CD14-positive monocyte (primary cell): Measurements from ENCODE around the gene NRDE2. TPM values are rescaled to one million over a fixed set of nuclear protein-coding genes. Genes with fewer than 3 reads are reported as not detected.

ENCODE experiments used
- DNase-seq, 3 donors: peaks; one replicate each; pipeline ENCODE4 v3.0.0-alpha.2; 2011 to 2022
- H2AFZ ChIP-seq: 2 replicates; pipeline ENCODE4 v1.6.0; 2012; ENCODE audit warnings: mild to moderate bottlenecking, low read depth, low read length, inconsistent platforms; ENCODE audit not compliant: insufficient read depth, poor library complexity, severe bottlenecking
- H3K27ac ChIP-seq, 2 donors: 1 replicate in 1 of 2; 2 replicates in 1 of 2; pipeline ENCODE4 v1.5.1; 2012 to 2013; ENCODE audit warnings: low read length in 2 of 2, control low read depth in 1 of 2, inconsistent platforms in 1 of 2, low read depth in 1 of 2, mild to moderate bottlenecking in 1 of 2
- H3K27me3 ChIP-seq, 2 donors: one replicate each; pipeline versions ENCODE4 v1.6.0 to v1.6.1; 2011 to 2013; ENCODE audit warnings: low read length in 2 of 2; ENCODE audit not compliant: control insufficient read depth in 2 of 2, insufficient read depth in 2 of 2
- H3K36me3 ChIP-seq, 2 donors: replicated peaks in 1 of 2; 1 replicate in 1 of 2; 2 replicates in 1 of 2; pipeline versions ENCODE4 v1.5.1 to v1.6.1; 2012 to 2013; ENCODE audit warnings: low read length in 2 of 2, control low read depth in 1 of 2, inconsistent platforms in 1 of 2, mild to moderate bottlenecking in 1 of 2; ENCODE audit not compliant: insufficient read depth in 2 of 2, control insufficient read depth in 1 of 2
- H3K4me1 ChIP-seq, 2 donors: 1 replicate in 1 of 2; 2 replicates in 1 of 2; pipeline versions ENCODE4 v1.5.1 to v1.6.1; 2012 to 2013; ENCODE audit warnings: low read length in 2 of 2, control low read depth in 1 of 2, inconsistent platforms in 1 of 2, mild to moderate bottlenecking in 1 of 2, moderate library complexity in 1 of 2; ENCODE audit not compliant: insufficient read depth in 2 of 2, control insufficient read depth in 1 of 2
- H3K4me2 ChIP-seq: replicated peaks from 2 replicates; pipeline ENCODE3; 2012; ENCODE audit warnings: low read length, moderate library complexity, mild to moderate bottlenecking; ENCODE audit not compliant: poor library complexity, severe bottlenecking; ENCODE audit errors: extremely low read depth
- H3K4me3 ChIP-seq, 3 experiments: fragments of 200-600 bp in 1 of 3; sonication (generic) in 1 of 3; replicated peaks in 1 of 3; 1 replicate in 2 of 3; 2 replicates in 1 of 3; pipeline ENCODE4 v1.5.1; 2011 to 2013; ENCODE audit warnings: low read length in 3 of 3, mild to moderate bottlenecking in 3 of 3, control low read depth in 2 of 3, low read depth in 2 of 3, inconsistent platforms in 1 of 3, moderate library complexity in 1 of 3
- H3K79me2 ChIP-seq: 2 replicates; pipeline ENCODE4 v1.6.0; 2012; ENCODE audit warnings: mild to moderate bottlenecking, control low read depth, inconsistent platforms, low read length, moderate library complexity; ENCODE audit not compliant: insufficient read depth
- H3K9ac ChIP-seq: 2 replicates; pipeline ENCODE4 v1.6.0; 2017; ENCODE audit warnings: low read length, mild to moderate bottlenecking; ENCODE audit not compliant: insufficient read depth, poor library complexity, severe bottlenecking
- H3K9me3 ChIP-seq, 2 donors: replicated peaks in 1 of 2; 1 replicate in 1 of 2; 2 replicates in 1 of 2; pipeline versions ENCODE4 v1.5.1 to v1.6.1; 2012 to 2013; ENCODE audit warnings: low read length in 2 of 2, control low read depth in 1 of 2; ENCODE audit not compliant: control insufficient read depth in 1 of 2, insufficient read depth in 1 of 2
- H4K20me1 ChIP-seq: 2 replicates; pipeline ENCODE4 v1.6.0; 2012; ENCODE audit warnings: mild to moderate bottlenecking, low read length, control low read depth, moderate library complexity; ENCODE audit not compliant: insufficient read depth
- H3K27ac Mint-ChIP-seq, 7 donors: one replicate each; pipeline ENCODE4 v1.8.0; 2020; ENCODE audit warnings: mild to moderate bottlenecking in 7 of 7, mixed read lengths in 7 of 7, moderate library complexity in 6 of 7, inconsistent platforms in 2 of 7
- H3K27me3 Mint-ChIP-seq, 3 donors: one replicate each; pipeline ENCODE4 v1.8.0; 2021 to 2022; ENCODE audit warnings: low read depth in 3 of 3, mild to moderate bottlenecking in 3 of 3, mixed read lengths in 3 of 3, moderate library complexity in 3 of 3, inconsistent platforms in 1 of 3
- H3K36me3 Mint-ChIP-seq, 2 donors: one replicate each; pipeline ENCODE4 v1.8.0; 2020; ENCODE audit warnings: mixed read lengths in 2 of 2, inconsistent platforms in 1 of 2, mild to moderate bottlenecking in 1 of 2
- H3K4me1 Mint-ChIP-seq: one replicate; pipeline ENCODE4 v1.8.0; 2020; ENCODE audit warnings: mild to moderate bottlenecking, mixed read lengths
- H3K4me3 Mint-ChIP-seq, 2 donors: one replicate each; pipeline ENCODE4 v1.8.0; 2020; ENCODE audit warnings: mild to moderate bottlenecking in 2 of 2, mixed read lengths in 2 of 2, moderate library complexity in 1 of 2
- H3K9me3 Mint-ChIP-seq, 7 donors: one replicate each; pipeline ENCODE4 v1.8.0; 2020 to 2022; ENCODE audit warnings: mixed read lengths in 7 of 7, mild to moderate bottlenecking in 6 of 7, moderate library complexity in 6 of 7, inconsistent platforms in 2 of 7
- WGBS: methylation state at CpG from one replicate; pipeline ENCODE4 v1.1.5; 2013; ENCODE audit warnings: missing lambda C conversion rate; ENCODE audit not compliant: insufficient coverage; 5-methylcytosine and 5-hydroxymethylcytosine counted together
- intact Hi-C, 2 donors: fragments of 100-400 bp; cut with micrococcal nuclease; formaldehyde crosslinking; loops; one replicate each; pipeline versions ENCODE4 v1.15.0 to v1.15.1; 2023
- polyA plus RNA-seq, 3 donors: library from polyadenylated mRNA; depleted of rRNA in 1 of 3; unstranded in 2 of 3; stranded (reverse) in 1 of 3; fragments of 300-500 nt in 2 of 3; fragments of >200 nt in 1 of 3; fragmentation: Illumina TruSeq in 2 of 3; gene quantifications; 1 replicate in 2 of 3; 2 replicates in 1 of 3; pipeline ENCODE4 v1.2.3, GENCODE V29; 2012 to 2021
- TF ChIP-seq, protein P1 (sequence below): fragments of 200-600 bp; IDR thresholded peaks from one replicate; pipeline ENCODE4 v1.8.0; 2022; ENCODE audit warnings: antibody characterized with exemption, mild to moderate bottlenecking

Gene NRDE2
- polyA plus RNA-seq, 3 donors: 4.7 to 7.4 (median 6.7) TPM

DNA sequence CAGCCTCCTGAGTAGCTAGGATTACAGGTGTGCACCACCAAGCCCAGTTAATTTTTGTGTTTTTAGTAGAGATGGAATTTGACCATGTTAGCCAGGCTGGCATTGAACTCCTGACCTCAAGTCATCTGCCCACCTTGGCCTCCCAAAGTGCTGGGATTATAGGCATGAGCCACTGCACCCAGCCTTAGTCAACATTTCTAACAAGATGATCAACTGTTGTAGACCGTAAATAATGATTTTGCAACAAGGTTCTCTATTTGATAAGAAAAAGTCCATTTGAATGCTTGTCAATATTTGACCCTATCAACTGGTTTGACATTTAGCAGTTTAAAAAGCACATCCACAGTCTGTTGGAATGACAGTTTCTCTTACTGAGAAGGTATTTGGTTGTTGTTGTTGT is 25.2 kb upstream of the NRDE2 start:
- DNase-seq: no peak
- Mint-ChIP-seq H3K27ac (no peak overlapping the region), H3K36me3 (no peaks in the 10 kb centered on the region), H3K9me3 (peaks cover 0 to 3% (median 0%) of the 10 kb centered on the region in 7 donors), H3K4me1 (no peaks in the 10 kb centered on the region), H3K27me3 (peaks cover 10 to 12% (median 11%) of the 10 kb centered on the region in 3 donors), H3K4me3 (no peak overlapping the region)
- no peak overlapping the region for H3K27ac ChIP-seq
- H2AFZ ChIP-seq: no peak overlapping the region
- H4K20me1 ChIP-seq: no peaks in the 10 kb centered on the region
- H3K36me3 ChIP-seq: no peaks in the 10 kb centered on the region
- intact Hi-C loops: no loop called here
- no peak overlapping the region for H3K4me2 ChIP-seq
- H3K4me3 ChIP-seq: no peak overlapping the region
- TF ChIP-seq, protein P1, sequence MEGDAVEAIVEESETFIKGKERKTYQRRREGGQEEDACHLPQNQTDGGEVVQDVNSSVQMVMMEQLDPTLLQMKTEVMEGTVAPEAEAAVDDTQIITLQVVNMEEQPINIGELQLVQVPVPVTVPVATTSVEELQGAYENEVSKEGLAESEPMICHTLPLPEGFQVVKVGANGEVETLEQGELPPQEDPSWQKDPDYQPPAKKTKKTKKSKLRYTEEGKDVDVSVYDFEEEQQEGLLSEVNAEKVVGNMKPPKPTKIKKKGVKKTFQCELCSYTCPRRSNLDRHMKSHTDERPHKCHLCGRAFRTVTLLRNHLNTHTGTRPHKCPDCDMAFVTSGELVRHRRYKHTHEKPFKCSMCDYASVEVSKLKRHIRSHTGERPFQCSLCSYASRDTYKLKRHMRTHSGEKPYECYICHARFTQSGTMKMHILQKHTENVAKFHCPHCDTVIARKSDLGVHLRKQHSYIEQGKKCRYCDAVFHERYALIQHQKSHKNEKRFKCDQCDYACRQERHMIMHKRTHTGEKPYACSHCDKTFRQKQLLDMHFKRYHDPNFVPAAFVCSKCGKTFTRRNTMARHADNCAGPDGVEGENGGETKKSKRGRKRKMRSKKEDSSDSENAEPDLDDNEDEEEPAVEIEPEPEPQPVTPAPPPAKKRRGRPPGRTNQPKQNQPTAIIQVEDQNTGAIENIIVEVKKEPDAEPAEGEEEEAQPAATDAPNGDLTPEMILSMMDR: no peak
- no CpG with 5 or more reads among the region's 1 CpG for WGBS
- no peaks in the 10 kb centered on the region for H3K79me2 ChIP-seq
- no peaks in the 10 kb centered on the region for H3K4me1 ChIP-seq
- H3K27me3 ChIP-seq: no peaks in the 10 kb centered on the region
- no peaks in the 10 kb centered on the region for H3K9me3 ChIP-seq
- no peak overlapping the region for H3K9ac ChIP-seq

DNA sequence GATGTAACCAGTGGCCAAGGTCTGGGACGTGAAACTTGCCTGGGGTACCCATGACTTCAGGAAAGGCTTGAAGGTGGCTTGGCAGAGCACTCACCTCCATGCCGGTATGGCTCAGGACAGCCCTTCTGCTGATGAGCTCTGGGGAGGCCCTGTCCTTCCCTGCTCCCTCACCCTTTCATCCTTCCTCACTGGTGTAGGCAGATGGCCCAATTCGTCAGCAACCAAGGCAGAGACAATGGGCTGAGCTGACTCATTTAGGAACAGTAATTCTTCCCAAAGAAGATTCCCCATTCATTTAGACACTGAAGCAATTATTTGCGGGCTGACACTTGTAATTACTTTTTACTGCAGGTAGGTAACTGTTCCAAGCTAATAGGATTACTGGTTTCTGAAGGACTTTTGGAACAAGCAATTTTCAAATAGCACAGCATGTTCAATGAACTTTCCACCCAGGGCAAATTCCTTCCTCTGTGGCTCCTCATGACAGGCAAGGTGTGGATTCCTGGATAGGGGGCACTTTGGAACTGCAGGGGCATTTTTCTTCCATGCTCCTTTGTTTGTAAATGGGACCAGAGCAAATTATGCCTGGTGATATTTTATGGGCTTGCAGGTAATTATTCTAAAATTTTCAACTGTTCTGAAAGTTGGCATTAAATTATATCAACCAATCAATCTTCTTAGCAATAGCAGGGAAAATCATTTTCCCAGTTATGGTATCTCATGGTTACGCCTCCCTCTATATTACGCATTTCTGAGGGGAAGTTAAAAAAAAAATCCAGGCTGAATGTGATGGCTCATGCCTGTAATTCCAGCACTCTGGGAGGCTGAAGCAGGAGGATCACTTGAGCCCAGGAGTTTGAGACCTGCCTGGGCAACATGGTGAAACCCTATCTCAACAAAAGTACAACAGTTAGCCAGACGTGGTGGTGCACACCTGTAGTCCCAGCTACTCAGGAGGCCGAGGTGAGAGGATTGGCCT is 24.1 kb upstream of the NRDE2 start:
- H3K4me1 Mint-ChIP-seq: no peaks in the 10 kb centered on the region
- H3K4me1 ChIP-seq: no peaks in the 10 kb centered on the region
- H3K9me3 Mint-ChIP-seq: peaks cover 0 to 3% (median 0%) of the 10 kb centered on the region in 7 donors
- DNase-seq: no peak
- H3K27me3 Mint-ChIP-seq: peaks cover 11 to 14% (median 12%) of the 10 kb centered on the region in 3 donors
- no peak overlapping the region for H3K27ac ChIP-seq
- H3K36me3 ChIP-seq: no peaks in the 10 kb centered on the region
- H2AFZ ChIP-seq: no peak overlapping the region
- intact Hi-C loops: no loop called here
- no peaks in the 10 kb centered on the region for H3K9me3 ChIP-seq
- H3K79me2 ChIP-seq: no peaks in the 10 kb centered on the region
- TF ChIP-seq, protein P1: no peak
- H3K27me3 ChIP-seq: no peaks in the 10 kb centered on the region
- H4K20me1 ChIP-seq: no peaks in the 10 kb centered on the region
- H3K4me3 Mint-ChIP-seq: no peak overlapping the region
- H3K4me3 ChIP-seq: no peak overlapping the region
- H3K9ac ChIP-seq: no peak overlapping the region
- H3K27ac Mint-ChIP-seq: no peak overlapping the region
- 94% methylated on average over 3 of the region's 8 CpGs for WGBS
- H3K36me3 Mint-ChIP-seq: no peaks in the 10 kb centered on the region
- no peak overlapping the region for H3K4me2 ChIP-seq
